GM12891 (cell line): ENCODE measurements around the gene GFRA1.

Experiments used
- PAX5 ChIP-seq: IDR thresholded peaks from 2 replicates; pipeline ENCODE4 v1.6.1; 2011; ENCODE audit warnings: low read length, moderate library complexity, mild to moderate bottlenecking; ENCODE audit not compliant: insufficient read depth, severe bottlenecking
- POLR2A ChIP-seq: IDR thresholded peaks from 2 replicates; pipeline ENCODE4 v1.6.1; 2011; ENCODE audit warnings: low read depth, low read length, control low read depth
- POLR2AphosphoS5 ChIP-seq: IDR thresholded peaks from 2 replicates; pipeline ENCODE4 v1.6.1; 2011; ENCODE audit warnings: low read depth, low read length, control low read depth
- POU2F2 ChIP-seq: IDR thresholded peaks from 2 replicates; pipeline ENCODE4 v1.6.1; 2011; ENCODE audit warnings: low read depth, mild to moderate bottlenecking, control low read depth, low read length, moderate library complexity
- SPI1 ChIP-seq: IDR thresholded peaks from 2 replicates; pipeline ENCODE4 v1.6.1; 2011; ENCODE audit warnings: low read depth, low read length, control low read depth
- TAF1 ChIP-seq: IDR thresholded peaks from 2 replicates; pipeline ENCODE4 v1.6.1; 2011; ENCODE audit warnings: low read depth, low read length, control low read depth

DNA sequence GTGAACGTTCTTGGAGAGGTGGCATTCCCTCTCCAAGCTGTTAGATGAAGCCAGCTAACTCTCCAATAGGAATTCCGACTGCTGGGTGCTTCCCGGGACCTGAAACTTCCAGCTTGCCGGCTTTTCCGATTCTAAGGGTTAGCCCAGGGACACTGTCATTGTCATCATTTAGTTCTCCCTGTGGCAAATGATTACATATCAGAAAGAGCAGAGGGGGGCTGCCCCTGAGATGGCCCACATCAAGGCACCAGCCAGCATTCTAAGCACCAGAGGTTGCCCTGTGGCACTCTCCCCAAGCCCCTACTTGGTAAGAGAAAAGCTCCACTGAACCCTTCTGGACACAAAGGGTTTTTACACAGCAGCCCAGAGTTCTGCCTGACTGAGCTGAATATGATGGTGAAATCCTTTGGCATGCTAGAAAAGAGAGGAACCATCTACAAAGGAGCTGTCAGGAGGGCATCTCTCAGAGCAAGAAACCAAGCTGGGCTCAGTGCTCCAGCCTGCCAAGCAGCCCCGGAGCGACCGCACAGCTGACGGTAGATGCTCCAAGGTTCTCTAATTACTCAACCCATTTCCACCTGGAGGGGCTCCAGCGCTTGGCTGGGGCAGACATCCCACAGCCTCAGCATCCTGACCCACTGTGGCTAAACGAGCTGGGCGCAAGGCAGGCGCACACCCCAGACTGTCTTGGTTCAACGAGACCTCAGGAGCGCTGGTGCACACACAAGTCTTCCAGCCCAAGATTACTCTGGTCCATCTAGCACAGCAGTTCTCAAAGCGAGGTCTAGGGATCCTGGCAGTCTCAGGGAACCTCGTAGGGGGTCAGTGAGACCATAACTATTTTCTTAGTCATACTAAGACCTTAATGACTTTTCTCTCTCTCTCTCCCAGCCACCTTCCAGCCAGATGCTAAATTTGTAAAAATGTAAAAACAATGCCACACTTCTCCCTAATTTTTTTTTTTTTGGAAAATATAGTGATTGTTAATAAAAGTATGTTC, 160.5 kb downstream of the GFRA1 start:
- no peak for TF ChIP-seq POLR2AphosphoS5
- TF ChIP-seq POLR2A: no peak
- no peak for TF ChIP-seq SPI1
- no peak for TF ChIP-seq TAF1
- no peak for TF ChIP-seq PAX5
- TF ChIP-seq POU2F2: no peak
